Measurements from ENCODE around the gene MET. TPM values are rescaled to one million over a fixed set of nuclear protein-coding genes. Genes with fewer than 3 reads are reported as not detected.
A peak's percentile ranks its signal among the peaks of the same experiment; 100 is the strongest.

The MET gene
- total RNA-seq, 2 donors from 2014 or later: 2.5 to 7.3 TPM

- H3K27me3 Mint-ChIP-seq (ENCODE audit: insufficient read depth): peaks cover 33% of the 10 kb centered on the region
- peak; percentile 64 for DNase-seq
- Histone ChIP-seq H3K9ac (ENCODE audit: extremely low read depth, low read length, poor library complexity, severe bottlenecking) (no peak overlapping the region), H3K4me1 (ENCODE audit: control insufficient read depth, insufficient read depth, low read length) (peaks cover 21% of the 10 kb centered on the region), H3K27ac (ENCODE audit: low read depth, low read length) (peak overlapping the region; percentile 49), H3K4me3 (ENCODE audit: low read length) (peak overlapping the region; percentile 36), H3K36me3 (ENCODE audit: control insufficient read depth, insufficient read depth, low read length) (no peaks in the 10 kb centered on the region), H3K27me3 (ENCODE audit: control insufficient read depth, insufficient read depth, low read length, poor library complexity, severe bottlenecking) (peaks cover 77% of the 10 kb centered on the region), H3K9me3 (ENCODE audit: control insufficient read depth, low read length) (no peaks in the 10 kb centered on the region)
- no peak overlapping the region for H3K27ac Mint-ChIP-seq
- peaks cover 26% of the 10 kb centered on the region for H3K4me1 Mint-ChIP-seq
- no peak overlapping the region for H3K4me3 Mint-ChIP-seq
- H3K36me3 Mint-ChIP-seq (ENCODE audit: low read depth): no peaks in the 10 kb centered on the region
- WGBS, 2 experiments (ENCODE audit: insufficient coverage in 1 of 2, insufficient read length in 1 of 2): 11% methylated on average over 1 of the region's 1 CpG; no CpG with 5 or more reads in 1 of the 2 experiments
- no peak for TF ChIP-seq CTCF (conservative IDR thresholded peaks at IDR 0.05)
- no peaks in the 10 kb centered on the region for H3K9me3 Mint-ChIP-seq
Observed at GRCh38 chr7:116782177-116782711, 110.2 kb downstream of the MET start.

GRCh38 chr7:116783666-116784318 is 111.8 kb downstream of the MET start:
- H3K36me3 ChIP-seq (ENCODE audit: control insufficient read depth, insufficient read depth, low read length): no peaks in the 10 kb centered on the region
- 67 to 83% methylated on average over 3 to 4 of the region's 4 CpGs for WGBS, 2 experiments (ENCODE audit: insufficient coverage in 1 of 2, insufficient read length in 1 of 2)
- TF ChIP-seq CTCF (conservative IDR thresholded peaks at IDR 0.05): no peak

GRCh38 chr7:116784647-116785046 is 112.7 kb downstream of the MET start:
- H3K36me3 ChIP-seq (ENCODE audit: control insufficient read depth, insufficient read depth, low read length): no peaks in the 10 kb centered on the region
- H3K4me1 ChIP-seq (ENCODE audit: control insufficient read depth, insufficient read depth, low read length): peaks cover 21% of the 10 kb centered on the region
- H3K27me3 ChIP-seq (ENCODE audit: control insufficient read depth, insufficient read depth, low read length, poor library complexity, severe bottlenecking): peaks cover 64% of the 10 kb centered on the region
- DNase-seq: no peak
- H3K27me3 Mint-ChIP-seq (ENCODE audit: insufficient read depth): peaks cover 16% of the 10 kb centered on the region
- 87 to 92% methylated on average over 4 to 6 of the region's 6 CpGs for WGBS, 2 experiments (ENCODE audit: insufficient coverage in 1 of 2, insufficient read length in 1 of 2)
- H3K27ac ChIP-seq (ENCODE audit: low read depth, low read length): no peak overlapping the region
- H3K27ac Mint-ChIP-seq: no peak overlapping the region
- no peaks in the 10 kb centered on the region for H3K36me3 Mint-ChIP-seq (ENCODE audit: low read depth)
- no peak overlapping the region for H3K4me3 Mint-ChIP-seq
- no peak overlapping the region for H3K9ac ChIP-seq (ENCODE audit: extremely low read depth, low read length, poor library complexity, severe bottlenecking)
- no peaks in the 10 kb centered on the region for H3K9me3 ChIP-seq (ENCODE audit: control insufficient read depth, low read length)
- no peak overlapping the region for H3K4me3 ChIP-seq (ENCODE audit: low read length)
- peaks cover 26% of the 10 kb centered on the region for H3K4me1 Mint-ChIP-seq
- no peaks in the 10 kb centered on the region for H3K9me3 Mint-ChIP-seq
- no peak for TF ChIP-seq CTCF (conservative IDR thresholded peaks at IDR 0.05)

More at GRCh38 chr7:116783666-116784318, 111.8 kb downstream of the MET start:
- Histone ChIP-seq H3K27me3 (ENCODE audit: control insufficient read depth, insufficient read depth, low read length, poor library complexity, severe bottlenecking) (peaks cover 72% of the 10 kb centered on the region), H3K4me3 (ENCODE audit: low read length) (no peak overlapping the region), H3K27ac (ENCODE audit: low read depth, low read length) (no peak overlapping the region), H3K4me1 (ENCODE audit: control insufficient read depth, insufficient read depth, low read length) (peaks cover 21% of the 10 kb centered on the region), H3K9ac (ENCODE audit: extremely low read depth, low read length, poor library complexity, severe bottlenecking) (no peak overlapping the region), H3K9me3 (ENCODE audit: control insufficient read depth, low read length) (no peaks in the 10 kb centered on the region)
- Mint-ChIP-seq H3K4me3 (no peak overlapping the region), H3K36me3 (ENCODE audit: low read depth) (no peaks in the 10 kb centered on the region), H3K4me1 (peaks cover 26% of the 10 kb centered on the region), H3K9me3 (no peaks in the 10 kb centered on the region), H3K27me3 (ENCODE audit: insufficient read depth) (peaks cover 19% of the 10 kb centered on the region), H3K27ac (no peak overlapping the region)
- DNase-seq: no peak
